ENCODE data around the gene ETFBKMT. TPM values are rescaled to one million over a fixed set of nuclear protein-coding genes. Genes with fewer than 3 reads are reported as not detected.
"Not testable (repeated sequence)": the region's sequence is repeated elsewhere in the genome, so short reads cannot be mapped to it uniquely, and the experiment has no call there.

The ETFBKMT gene
- polyA plus RNA-seq, 1 donor from 2014 or later, result 1.7 TPM

DNA sequence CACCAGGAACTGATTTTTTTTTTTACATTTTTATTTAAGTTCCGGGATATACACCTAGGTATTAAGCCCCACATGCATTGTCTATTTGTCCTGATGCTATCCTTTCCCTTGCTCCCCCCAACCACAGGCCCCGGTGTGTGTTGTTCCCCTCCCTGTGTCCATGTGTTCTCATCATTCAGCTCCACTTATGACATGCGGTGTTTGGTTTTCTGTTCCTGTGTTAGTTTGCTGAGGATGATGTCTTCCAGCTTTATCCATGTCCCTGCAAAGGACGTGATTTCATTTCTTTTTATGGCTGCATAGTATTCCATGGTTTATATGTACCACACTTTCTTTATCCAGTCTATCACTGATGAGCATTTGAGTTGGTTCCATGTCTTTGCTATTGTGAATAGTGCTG, 57.5 kb downstream of the ETFBKMT start:
- not testable (repeated sequence) for H3K27me3 ChIP-seq (ENCODE audit: insufficient read depth, low read depth, low read length); H2AFZ ChIP-seq (ENCODE audit: low read depth, low read length); H3F3A ChIP-seq (ENCODE audit: insufficient read depth, low read length, poor library complexity, severe bottlenecking); H3K9me2 ChIP-seq (ENCODE audit: insufficient read depth, low read length); H3K9me3 ChIP-seq (ENCODE audit: low read length); H3K79me2 ChIP-seq (replicated peaks; ENCODE audit: insufficient read depth, low read length); H4K20me1 ChIP-seq (ENCODE audit: insufficient read depth); H3K4me2 ChIP-seq (ENCODE audit: low read length); H3K4me3 ChIP-seq (ENCODE audit: low read length); H3K36me3 ChIP-seq (ENCODE audit: insufficient read depth, low read length); H3K27ac ChIP-seq (ENCODE audit: low read length); H3K9ac ChIP-seq (ENCODE audit: low read length)

DNA sequence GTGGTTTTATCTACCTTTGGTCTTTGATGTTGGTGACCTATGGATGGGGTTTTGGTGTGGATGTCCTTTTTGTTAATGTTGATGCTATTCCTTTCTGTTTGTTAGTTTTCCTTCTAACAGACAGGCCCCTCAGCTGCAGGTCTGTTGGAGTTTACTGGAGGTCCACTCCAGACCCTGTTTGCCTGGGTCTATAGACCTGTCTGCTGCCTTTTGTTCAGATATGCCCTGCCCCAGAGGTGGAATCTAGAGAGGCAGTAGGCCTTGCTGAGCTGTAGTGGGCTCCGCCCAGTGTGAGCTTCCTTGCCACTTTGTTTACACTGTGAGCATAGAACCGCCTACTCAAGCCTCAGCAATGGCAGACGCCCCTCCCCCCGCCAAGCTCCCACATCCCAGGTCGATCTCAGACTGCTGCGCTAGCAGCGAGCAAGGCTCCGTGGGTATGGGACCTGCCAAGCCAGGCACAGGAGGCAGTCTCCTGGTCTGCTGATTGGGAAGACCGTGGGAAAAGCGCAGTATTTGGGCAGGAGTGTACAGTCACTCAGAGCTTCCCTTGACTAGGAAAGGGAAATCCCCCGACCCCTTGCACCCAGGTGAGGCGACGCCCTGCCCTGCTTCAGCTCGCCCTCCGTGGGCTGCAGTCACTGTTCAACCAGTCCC, 59.2 kb downstream of the ETFBKMT start:
- not testable (repeated sequence) for H3K27me3 ChIP-seq (ENCODE audit: insufficient read depth, low read depth, low read length); H3K9ac ChIP-seq (ENCODE audit: low read length); H3K79me2 ChIP-seq (replicated peaks; ENCODE audit: insufficient read depth, low read length); H2AFZ ChIP-seq (ENCODE audit: low read depth, low read length); H3K36me3 ChIP-seq (ENCODE audit: insufficient read depth, low read length); H3F3A ChIP-seq (ENCODE audit: insufficient read depth, low read length, poor library complexity, severe bottlenecking); H3K4me2 ChIP-seq (ENCODE audit: low read length); H3K9me2 ChIP-seq (ENCODE audit: insufficient read depth, low read length); H3K27ac ChIP-seq (ENCODE audit: low read length); H4K20me1 ChIP-seq (ENCODE audit: insufficient read depth); H3K4me3 ChIP-seq (ENCODE audit: low read length)
- H3K9me3 ChIP-seq (ENCODE audit: low read length), result peaks cover 13% of the 10 kb centered on the region

DNA sequence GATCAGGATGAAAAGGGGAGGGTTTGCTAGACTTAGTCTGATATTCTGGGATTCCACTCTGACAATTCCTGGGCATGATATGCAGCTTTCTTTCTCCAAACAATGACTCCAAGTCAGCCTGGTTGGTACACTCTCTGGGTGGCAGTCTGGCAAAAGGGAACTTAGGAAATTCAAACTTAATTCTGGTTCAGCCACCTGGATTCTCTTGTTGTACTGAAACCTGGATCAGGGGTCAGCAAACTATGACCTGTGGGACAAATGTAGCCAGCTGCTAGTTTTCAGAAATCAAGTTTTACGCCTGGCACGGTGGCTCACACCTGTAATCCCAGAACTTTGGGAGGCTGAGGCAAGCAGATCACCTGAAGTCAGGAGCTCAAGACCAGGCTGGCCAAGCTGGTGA, 63.1 kb downstream of the ETFBKMT start:
- Histone ChIP-seq H3F3A (ENCODE audit: insufficient read depth, low read length, poor library complexity, severe bottlenecking) (no peaks in the 10 kb centered on the region), H3K27ac (ENCODE audit: low read length) (no peak overlapping the region), H3K4me2 (ENCODE audit: low read length) (no peak overlapping the region), H3K9ac (ENCODE audit: low read length) (no peak overlapping the region), H3K9me3 (ENCODE audit: low read length) (peaks cover 14% of the 10 kb centered on the region), H3K79me2 (replicated peaks; ENCODE audit: insufficient read depth, low read length) (no peaks in the 10 kb centered on the region), H3K27me3 (ENCODE audit: insufficient read depth, low read depth, low read length) (no peaks in the 10 kb centered on the region), H4K20me1 (ENCODE audit: insufficient read depth) (no peaks in the 10 kb centered on the region), H3K36me3 (ENCODE audit: insufficient read depth, low read length) (no peaks in the 10 kb centered on the region), H3K4me3 (ENCODE audit: low read length) (no peak overlapping the region), H2AFZ (ENCODE audit: low read depth, low read length) (no peak overlapping the region), H3K9me2 (ENCODE audit: insufficient read depth, low read length) (no peaks in the 10 kb centered on the region)
- no peak for TF ChIP-seq TAF1 (IDR thresholded peaks at IDR 0.05; ENCODE audit: low read depth)
- TF ChIP-seq RAD21 (conservative IDR thresholded peaks at IDR 0.05), result no peak
- no peak for TF ChIP-seq SMC3 (conservative IDR thresholded peaks at IDR 0.05; ENCODE audit: poor library complexity)
- TF ChIP-seq, protein P1, sequence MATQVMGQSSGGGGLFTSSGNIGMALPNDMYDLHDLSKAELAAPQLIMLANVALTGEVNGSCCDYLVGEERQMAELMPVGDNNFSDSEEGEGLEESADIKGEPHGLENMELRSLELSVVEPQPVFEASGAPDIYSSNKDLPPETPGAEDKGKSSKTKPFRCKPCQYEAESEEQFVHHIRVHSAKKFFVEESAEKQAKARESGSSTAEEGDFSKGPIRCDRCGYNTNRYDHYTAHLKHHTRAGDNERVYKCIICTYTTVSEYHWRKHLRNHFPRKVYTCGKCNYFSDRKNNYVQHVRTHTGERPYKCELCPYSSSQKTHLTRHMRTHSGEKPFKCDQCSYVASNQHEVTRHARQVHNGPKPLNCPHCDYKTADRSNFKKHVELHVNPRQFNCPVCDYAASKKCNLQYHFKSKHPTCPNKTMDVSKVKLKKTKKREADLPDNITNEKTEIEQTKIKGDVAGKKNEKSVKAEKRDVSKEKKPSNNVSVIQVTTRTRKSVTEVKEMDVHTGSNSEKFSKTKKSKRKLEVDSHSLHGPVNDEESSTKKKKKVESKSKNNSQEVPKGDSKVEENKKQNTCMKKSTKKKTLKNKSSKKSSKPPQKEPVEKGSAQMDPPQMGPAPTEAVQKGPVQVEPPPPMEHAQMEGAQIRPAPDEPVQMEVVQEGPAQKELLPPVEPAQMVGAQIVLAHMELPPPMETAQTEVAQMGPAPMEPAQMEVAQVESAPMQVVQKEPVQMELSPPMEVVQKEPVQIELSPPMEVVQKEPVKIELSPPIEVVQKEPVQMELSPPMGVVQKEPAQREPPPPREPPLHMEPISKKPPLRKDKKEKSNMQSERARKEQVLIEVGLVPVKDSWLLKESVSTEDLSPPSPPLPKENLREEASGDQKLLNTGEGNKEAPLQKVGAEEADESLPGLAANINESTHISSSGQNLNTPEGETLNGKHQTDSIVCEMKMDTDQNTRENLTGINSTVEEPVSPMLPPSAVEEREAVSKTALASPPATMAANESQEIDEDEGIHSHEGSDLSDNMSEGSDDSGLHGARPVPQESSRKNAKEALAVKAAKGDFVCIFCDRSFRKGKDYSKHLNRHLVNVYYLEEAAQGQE (IDR thresholded peaks at IDR 0.05; ENCODE audit: borderline replicate concordance), result no peak
- TF ChIP-seq EP300 (conservative IDR thresholded peaks at IDR 0.05; ENCODE audit: poor library complexity, severe bottlenecking), result no peak
- no peak for TF ChIP-seq POLR2AphosphoS5 (IDR thresholded peaks at IDR 0.05)
- no peak for TF ChIP-seq MXI1 (conservative IDR thresholded peaks at IDR 0.05; ENCODE audit: poor library complexity, severe bottlenecking)
- TF ChIP-seq, protein P2, sequence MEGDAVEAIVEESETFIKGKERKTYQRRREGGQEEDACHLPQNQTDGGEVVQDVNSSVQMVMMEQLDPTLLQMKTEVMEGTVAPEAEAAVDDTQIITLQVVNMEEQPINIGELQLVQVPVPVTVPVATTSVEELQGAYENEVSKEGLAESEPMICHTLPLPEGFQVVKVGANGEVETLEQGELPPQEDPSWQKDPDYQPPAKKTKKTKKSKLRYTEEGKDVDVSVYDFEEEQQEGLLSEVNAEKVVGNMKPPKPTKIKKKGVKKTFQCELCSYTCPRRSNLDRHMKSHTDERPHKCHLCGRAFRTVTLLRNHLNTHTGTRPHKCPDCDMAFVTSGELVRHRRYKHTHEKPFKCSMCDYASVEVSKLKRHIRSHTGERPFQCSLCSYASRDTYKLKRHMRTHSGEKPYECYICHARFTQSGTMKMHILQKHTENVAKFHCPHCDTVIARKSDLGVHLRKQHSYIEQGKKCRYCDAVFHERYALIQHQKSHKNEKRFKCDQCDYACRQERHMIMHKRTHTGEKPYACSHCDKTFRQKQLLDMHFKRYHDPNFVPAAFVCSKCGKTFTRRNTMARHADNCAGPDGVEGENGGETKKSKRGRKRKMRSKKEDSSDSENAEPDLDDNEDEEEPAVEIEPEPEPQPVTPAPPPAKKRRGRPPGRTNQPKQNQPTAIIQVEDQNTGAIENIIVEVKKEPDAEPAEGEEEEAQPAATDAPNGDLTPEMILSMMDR (IDR thresholded peaks at IDR 0.05; ENCODE audit: poor library complexity, severe bottlenecking), result no peak
- TF ChIP-seq EZH2 (IDR thresholded peaks at IDR 0.05; ENCODE audit: borderline replicate concordance, insufficient read depth, low read length, poor library complexity, severe bottlenecking), result no peak

Other genes with a start within 250 kb of the ETFBKMT start
- gene DENND5B, start 68.6 kb upstream of the ETFBKMT start, polyA plus RNA-seq, result 23.8 and 27.4 TPM in 2 replicates
- 119 and 125 TPM in 2 replicates for gene AMN1, start 69.3 kb downstream of the ETFBKMT start, polyA plus RNA-seq

Measured in neural cell (in vitro differentiated cells).